ENCODE data around the gene NETO2. TPM values are rescaled to one million over a fixed set of nuclear protein-coding genes. Genes with fewer than 3 reads are reported as not detected.
A peak's percentile ranks its signal among the peaks of the same experiment; 100 is the strongest.
"Not testable (repeated sequence)": the region's sequence is repeated elsewhere in the genome, so short reads cannot be mapped to it uniquely, and the experiment has no call there.

Gene NETO2
- total RNA-seq, 2 experiments from 2014 or later = 6.8 to 8.3 TPM

DNA sequence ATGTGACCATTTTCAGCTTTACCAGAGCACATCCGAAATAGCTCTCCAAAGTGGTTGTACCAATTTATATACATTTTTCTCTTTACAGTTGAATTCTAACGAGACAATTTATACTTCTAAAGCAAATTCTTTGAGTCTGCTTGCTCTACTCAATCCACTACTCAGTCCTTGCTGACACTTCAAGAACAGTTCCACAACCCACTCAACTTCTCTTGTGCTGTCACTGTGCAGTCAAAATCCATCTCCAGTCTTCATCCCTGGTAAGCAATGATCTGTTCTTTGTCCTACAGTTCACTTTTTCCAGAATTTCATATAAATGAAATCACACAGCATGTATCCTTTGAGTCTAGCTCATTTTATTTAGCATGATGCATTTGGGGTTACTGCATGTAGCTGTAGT, 30.6 kb downstream of the NETO2 start:
- no peak overlapping the region for H3K4me3 Mint-ChIP-seq
- no peaks in the 10 kb centered on the region for H3K9me3 Mint-ChIP-seq
- no peaks in the 10 kb centered on the region for H3K36me3 Mint-ChIP-seq (ENCODE audit: low read depth)
- POLR2A ChIA-PET = no interaction called here
- CTCF ChIA-PET = interaction anchor here (1.0 to 1.4 kb wide), 2 partner anchors 15 to 1052 kb away, joined by 3 read pairs; no protein-coding TSS in a partner anchor
- DNase-seq = no peak
- H3K27ac Mint-ChIP-seq = no peak overlapping the region
- H3K4me1 Mint-ChIP-seq = peaks cover 11% of the 10 kb centered on the region
- no peaks in the 10 kb centered on the region for H3K27me3 Mint-ChIP-seq

DNA sequence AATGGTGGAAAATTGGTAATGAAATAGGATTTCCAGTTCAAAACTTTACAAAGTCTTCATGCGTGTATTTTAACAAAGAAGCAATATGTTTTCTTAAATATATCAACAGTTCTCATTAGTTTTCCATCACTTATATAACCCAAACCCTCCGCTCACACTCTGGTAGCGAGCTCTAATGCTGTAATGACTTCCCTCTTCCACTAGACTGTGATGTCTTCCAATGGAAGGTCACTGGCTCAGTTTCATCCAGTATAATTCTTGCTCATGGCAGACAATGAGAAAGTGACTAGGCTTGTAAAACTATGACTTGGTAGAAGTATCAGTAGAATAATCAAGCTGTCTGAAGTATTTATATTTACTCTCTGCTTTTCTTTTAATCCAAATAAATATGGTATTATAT, 32.8 kb downstream of the NETO2 start:
- H3K4me3 Mint-ChIP-seq = no peak overlapping the region
- H3K27ac Mint-ChIP-seq = no peak overlapping the region
- POLR2A ChIA-PET = no interaction called here
- H3K4me1 Mint-ChIP-seq = peaks cover 11% of the 10 kb centered on the region
- H3K36me3 Mint-ChIP-seq (ENCODE audit: low read depth) = no peaks in the 10 kb centered on the region
- no peaks in the 10 kb centered on the region for H3K9me3 Mint-ChIP-seq
- CTCF ChIA-PET = interaction anchor here (1.2 kb wide), 1 partner anchor 21 kb away, joined by 3 read pairs; no protein-coding TSS in a partner anchor
- H3K27me3 Mint-ChIP-seq = no peaks in the 10 kb centered on the region
- no peak for DNase-seq

DNA sequence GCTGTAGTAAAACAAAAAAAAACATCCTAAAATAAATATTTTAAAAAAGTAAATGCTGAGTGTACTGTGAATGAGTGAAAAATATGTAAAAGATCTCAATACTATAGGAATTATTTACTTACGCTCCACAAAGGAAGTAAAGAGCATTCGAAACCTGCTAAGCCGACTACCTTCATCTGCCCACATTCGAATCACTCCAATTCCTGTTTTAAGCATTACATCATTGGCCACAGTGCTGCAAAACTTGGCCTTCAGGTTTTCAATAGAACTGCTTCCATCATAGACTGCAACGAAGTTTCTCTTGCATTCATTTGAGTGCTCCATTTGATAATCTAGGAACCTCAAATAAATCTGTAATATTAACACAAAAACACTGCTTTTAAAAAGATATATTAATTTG, 34.4 kb downstream of the NETO2 start:
- H3K27ac Mint-ChIP-seq = no peak overlapping the region
- H3K36me3 Mint-ChIP-seq (ENCODE audit: low read depth) = no peaks in the 10 kb centered on the region
- H3K4me1 Mint-ChIP-seq = peaks cover 5% of the 10 kb centered on the region
- no peak overlapping the region for H3K4me3 Mint-ChIP-seq
- CTCF ChIA-PET = no interaction called here
- POLR2A ChIA-PET = no interaction called here
- no peak for DNase-seq
- H3K9me3 Mint-ChIP-seq = no peaks in the 10 kb centered on the region
- H3K27me3 Mint-ChIP-seq = no peaks in the 10 kb centered on the region

DNA sequence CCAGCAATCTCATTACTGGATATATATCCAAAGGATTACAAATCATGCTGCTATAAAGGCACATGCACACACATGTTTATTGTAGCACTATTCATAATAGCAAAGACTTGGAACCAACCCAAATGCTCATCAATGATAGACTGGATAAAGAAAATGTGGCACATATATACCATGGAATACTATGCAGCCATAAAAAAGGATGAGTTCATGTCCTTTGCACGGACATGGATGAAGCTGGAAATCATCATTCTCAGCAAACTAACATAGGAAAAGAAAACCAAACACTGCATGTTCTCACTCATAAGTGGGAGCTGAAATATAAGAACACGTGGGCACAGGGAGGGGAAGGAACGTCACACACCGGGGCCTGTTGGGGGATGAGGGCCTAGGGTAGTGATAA, 40.8 kb downstream of the NETO2 start:
- H3K27me3 Mint-ChIP-seq; H3K4me1 Mint-ChIP-seq; CTCF ChIA-PET; H3K36me3 Mint-ChIP-seq (ENCODE audit: low read depth); H3K4me3 Mint-ChIP-seq; DNase-seq; H3K27ac Mint-ChIP-seq; H3K9me3 Mint-ChIP-seq; POLR2A ChIA-PET: not testable (repeated sequence)

DNA sequence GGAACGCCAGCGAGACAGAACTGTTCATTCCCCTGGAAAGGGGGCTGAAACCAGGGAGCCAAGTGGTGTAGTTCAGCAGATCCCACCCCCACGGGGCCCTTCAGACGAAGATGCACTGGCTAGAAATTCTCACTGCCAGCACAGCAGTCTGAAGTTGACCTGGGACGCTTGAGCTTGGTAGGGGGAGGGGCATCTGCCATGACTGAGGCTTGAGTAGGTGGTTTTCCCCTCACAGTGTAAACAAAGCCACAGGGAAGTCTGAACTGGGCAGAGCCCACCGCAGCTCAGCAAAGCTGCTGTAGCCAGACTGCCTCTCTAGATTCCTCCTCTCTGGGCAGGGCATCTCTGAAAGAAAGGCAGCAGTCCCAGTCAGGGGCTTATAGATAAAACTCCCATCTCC, 46.6 kb downstream of the NETO2 start:
- DNase-seq, CTCF ChIA-PET, H3K9me3 Mint-ChIP-seq, H3K4me1 Mint-ChIP-seq, H3K27ac Mint-ChIP-seq, POLR2A ChIA-PET, H3K4me3 Mint-ChIP-seq, H3K27me3 Mint-ChIP-seq: not testable (repeated sequence)
- peaks cover 21% of the 10 kb centered on the region for H3K36me3 Mint-ChIP-seq (ENCODE audit: low read depth)

DNA sequence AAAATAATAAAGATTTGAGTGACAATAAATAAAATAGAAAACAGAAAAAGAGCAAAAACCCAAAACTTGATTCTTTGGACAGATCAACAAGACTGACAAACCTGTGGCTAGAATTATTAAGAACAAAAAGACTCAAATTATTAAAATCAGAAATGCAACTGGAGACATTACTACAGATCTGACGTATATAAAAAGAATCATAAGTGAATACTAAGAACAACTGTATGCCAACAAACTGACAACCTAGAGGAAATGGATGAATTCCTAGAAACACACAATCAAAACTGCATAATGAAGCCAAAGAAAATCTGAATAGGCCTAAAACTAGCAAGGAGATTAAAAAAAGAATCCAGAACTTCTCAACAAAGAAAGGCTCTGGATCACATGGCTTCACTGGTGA, 47.4 kb downstream of the NETO2 start:
- H3K9me3 Mint-ChIP-seq = peaks cover 4% of the 10 kb centered on the region
- H3K4me1 Mint-ChIP-seq = peaks cover 6% of the 10 kb centered on the region
- ChIA-PET CTCF (no interaction called here), POLR2A (no interaction called here)
- DNase-seq = no peak
- H3K27me3 Mint-ChIP-seq = no peaks in the 10 kb centered on the region
- peaks cover 19% of the 10 kb centered on the region for H3K36me3 Mint-ChIP-seq (ENCODE audit: low read depth)
- H3K27ac Mint-ChIP-seq = no peak overlapping the region
- H3K4me3 Mint-ChIP-seq = no peak overlapping the region

DNA sequence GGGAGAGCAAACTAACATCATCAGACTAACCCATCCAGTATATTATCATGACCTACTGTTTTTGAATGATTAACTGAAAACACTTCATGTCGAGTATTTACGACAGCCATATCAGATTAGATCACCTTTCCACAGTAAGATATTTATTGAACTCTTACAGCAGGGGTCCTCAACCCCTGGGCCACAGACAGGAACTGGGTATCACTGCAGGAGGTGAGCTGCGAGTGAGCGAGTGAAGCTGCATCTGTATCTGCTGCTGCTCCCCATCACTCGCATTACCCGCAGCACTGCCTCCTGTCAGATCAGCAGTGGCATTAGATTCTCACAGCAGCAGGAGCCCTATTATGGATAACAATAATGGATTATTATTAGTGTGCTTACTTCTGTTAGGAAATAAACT, 59.5 kb downstream of the NETO2 start:
- H3K4me3 Mint-ChIP-seq = no peak overlapping the region
- no peaks in the 10 kb centered on the region for H3K27me3 Mint-ChIP-seq
- H3K4me1 Mint-ChIP-seq = no peaks in the 10 kb centered on the region
- H3K36me3 Mint-ChIP-seq (ENCODE audit: low read depth) = no peaks in the 10 kb centered on the region
- H3K27ac Mint-ChIP-seq = no peak overlapping the region
- ChIA-PET CTCF (interaction anchor here (1.2 kb wide), 1 partner anchor 9 kb away, joined by 3 read pairs; no protein-coding TSS in a partner anchor), POLR2A (no interaction called here)
- no peaks in the 10 kb centered on the region for H3K9me3 Mint-ChIP-seq
- no peak for DNase-seq

DNA sequence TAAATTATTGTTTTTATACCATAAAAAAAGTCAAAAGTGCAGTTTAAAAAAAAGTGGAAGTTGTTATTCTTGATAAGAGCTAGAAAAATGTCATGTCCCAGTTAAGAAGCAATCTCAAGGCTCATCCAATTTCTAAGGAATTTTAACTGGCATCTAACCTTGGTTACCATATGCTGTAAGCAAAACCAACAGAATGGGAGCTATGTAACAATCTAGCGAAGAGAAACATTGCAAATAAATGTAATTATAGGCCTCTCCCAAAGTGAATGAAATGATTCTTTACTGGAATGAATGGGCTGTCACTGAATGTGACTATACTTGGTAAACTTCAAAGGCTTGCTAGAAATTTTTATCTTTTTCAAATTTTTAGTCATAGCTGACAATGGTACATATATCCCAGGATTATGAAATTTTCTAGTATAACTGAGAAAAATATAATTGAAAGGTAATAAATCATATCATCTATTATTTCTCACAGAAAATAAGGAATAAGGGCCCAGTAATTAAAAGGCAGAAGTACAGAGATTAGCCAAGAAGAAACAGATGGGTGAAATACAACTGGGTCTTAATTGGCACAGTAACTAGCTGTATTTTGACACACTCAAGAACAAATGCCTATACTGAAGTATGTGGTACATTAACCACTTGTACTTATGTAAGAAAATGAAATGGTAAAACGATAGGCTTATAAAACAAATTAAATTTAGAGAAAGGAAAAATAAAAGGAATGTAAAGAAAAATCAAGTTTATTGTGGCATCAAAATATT, 61.5 kb downstream of the NETO2 start:
- Mint-ChIP-seq H3K27ac (no peak overlapping the region), H3K4me1 (no peaks in the 10 kb centered on the region), H3K4me3 (no peak overlapping the region), H3K9me3 (no peaks in the 10 kb centered on the region), H3K36me3 (ENCODE audit: low read depth) (no peaks in the 10 kb centered on the region), H3K27me3 (no peaks in the 10 kb centered on the region)
- ChIA-PET POLR2A (interaction anchor here (0.7 kb wide), 1 partner anchor 1547 kb away, joined by 4 read pairs; no protein-coding TSS in a partner anchor), CTCF (no interaction called here)
- no peak for DNase-seq

DNA sequence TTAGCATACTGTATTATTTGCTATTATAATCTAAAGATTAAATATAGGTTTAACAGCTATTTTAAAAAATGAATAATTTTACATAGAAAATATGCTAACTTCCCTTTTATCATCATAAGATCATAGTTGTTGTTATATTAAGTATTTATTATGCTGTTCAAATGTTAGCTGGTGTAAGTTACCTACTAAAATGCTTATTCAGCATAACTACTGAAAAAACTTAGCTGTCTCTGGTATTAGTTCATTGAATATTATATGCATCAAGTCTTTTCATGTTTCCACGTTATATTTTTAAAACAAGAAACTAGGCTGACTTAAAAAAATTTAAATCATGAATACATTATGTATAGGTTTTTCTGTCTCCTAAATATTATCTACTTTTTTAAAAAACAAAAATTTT, 62.6 kb downstream of the NETO2 start:
- Mint-ChIP-seq H3K4me1 (no peaks in the 10 kb centered on the region), H3K9me3 (no peaks in the 10 kb centered on the region), H3K27me3 (no peaks in the 10 kb centered on the region), H3K4me3 (no peak overlapping the region), H3K36me3 (ENCODE audit: low read depth) (no peaks in the 10 kb centered on the region), H3K27ac (no peak overlapping the region)
- DNase-seq = no peak
- POLR2A ChIA-PET = no interaction called here
- CTCF ChIA-PET = no interaction called here

DNA sequence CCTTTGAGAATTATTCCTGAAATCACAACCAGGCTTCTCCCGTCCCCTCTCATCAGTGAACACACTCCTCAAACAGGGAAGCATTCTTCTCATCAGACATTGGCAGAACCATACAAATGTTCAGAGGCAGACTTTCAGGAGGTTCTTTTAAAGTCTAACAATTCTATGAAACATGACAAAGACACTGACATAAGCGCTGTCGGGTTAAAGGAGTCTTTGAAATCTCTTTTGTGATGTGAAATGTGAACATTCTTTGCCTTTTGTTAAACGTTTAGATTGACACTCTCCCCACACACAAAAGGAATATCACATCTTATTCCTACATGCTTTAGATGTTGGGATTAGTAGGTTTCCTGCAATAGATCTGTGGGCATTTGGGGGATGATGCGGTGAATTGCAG, 63.9 kb downstream of the NETO2 start:
- ChIA-PET POLR2A (no interaction called here), CTCF (no interaction called here)
- Mint-ChIP-seq H3K36me3 (ENCODE audit: low read depth) (no peaks in the 10 kb centered on the region), H3K4me3 (no peak overlapping the region), H3K27me3 (no peaks in the 10 kb centered on the region), H3K9me3 (no peaks in the 10 kb centered on the region), H3K27ac (no peak overlapping the region), H3K4me1 (no peaks in the 10 kb centered on the region)
- DNase-seq = no peak

DNA sequence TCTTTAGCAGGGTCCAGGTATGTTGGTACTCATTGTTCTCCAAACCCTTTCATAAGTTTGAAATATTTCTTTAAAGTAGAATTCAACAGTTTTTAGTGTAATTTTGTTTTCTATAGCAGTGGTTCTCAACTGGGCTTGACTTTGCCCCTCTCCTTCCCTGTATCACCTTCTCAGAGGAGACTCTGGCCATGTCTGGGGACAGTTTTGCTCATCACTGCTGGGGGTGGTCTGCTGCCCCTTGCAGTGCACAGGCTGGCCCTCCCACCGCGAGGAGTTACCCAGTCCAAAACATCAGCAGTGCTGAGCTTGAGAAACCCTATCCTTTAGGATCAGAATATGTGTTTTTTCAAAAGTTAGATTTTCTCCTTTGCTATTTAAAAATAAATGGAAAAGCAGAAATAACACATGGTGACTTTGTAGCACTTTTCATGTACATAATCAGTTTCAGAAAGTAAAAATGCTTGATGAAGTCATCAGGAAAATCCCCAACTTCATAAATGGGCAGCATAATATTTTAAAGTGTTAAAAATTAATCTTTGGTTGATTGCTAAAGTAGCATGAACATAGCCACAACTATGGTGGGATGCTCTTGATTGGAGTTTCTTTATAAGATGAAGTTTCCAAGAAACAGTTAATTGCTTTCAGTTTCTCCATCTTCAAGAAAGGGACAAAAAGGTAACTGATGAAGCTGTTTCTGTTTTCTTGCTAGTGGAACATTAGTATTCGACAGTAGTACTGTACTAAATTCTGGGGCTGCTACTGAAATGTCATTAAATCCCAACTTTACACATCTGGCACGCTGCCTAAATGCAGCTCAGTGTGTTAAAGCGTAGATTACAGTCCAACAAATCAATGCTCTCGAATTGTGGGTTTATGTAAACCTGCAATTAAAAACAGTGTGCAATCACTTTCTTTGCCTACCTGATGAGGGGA, 70.3 kb downstream of the NETO2 start:
- Mint-ChIP-seq H3K4me1 (peaks cover 15% of the 10 kb centered on the region), H3K4me3 (no peak overlapping the region), H3K36me3 (ENCODE audit: low read depth) (peaks cover 2% of the 10 kb centered on the region), H3K27ac (no peak overlapping the region), H3K9me3 (peaks cover 2% of the 10 kb centered on the region), H3K27me3 (peaks cover 2% of the 10 kb centered on the region)
- POLR2A ChIA-PET = no interaction called here
- no peak for DNase-seq
- CTCF ChIA-PET = no interaction called here

DNA sequence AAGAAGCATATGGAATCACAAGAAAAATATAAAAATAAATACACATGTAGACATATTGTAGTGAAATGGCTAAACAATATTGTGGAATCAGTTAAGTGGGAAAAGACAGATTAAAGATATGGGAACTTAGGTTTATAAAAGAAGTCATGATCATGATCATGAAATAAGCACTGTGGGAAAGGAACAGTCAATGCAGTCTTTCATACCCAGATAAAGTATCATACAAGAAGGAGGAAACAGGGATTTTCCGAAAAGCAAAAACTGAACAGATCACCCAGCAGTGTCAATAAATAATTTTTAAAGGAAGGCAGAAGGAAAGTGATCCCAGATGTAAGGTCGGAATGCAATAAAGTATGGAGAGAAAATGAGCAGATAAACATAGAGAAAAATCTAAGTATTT, 71.6 kb downstream of the NETO2 start:
- ChIA-PET CTCF (interaction anchor here (1.8 kb wide), 1 partner anchor 34 kb away, joined by 5 read pairs; no protein-coding TSS in a partner anchor), POLR2A (no interaction called here)
- DNase-seq = no peak
- H3K27ac Mint-ChIP-seq = no peak overlapping the region
- peaks cover 2% of the 10 kb centered on the region for H3K27me3 Mint-ChIP-seq
- H3K36me3 Mint-ChIP-seq (ENCODE audit: low read depth) = peaks cover 2% of the 10 kb centered on the region
- peaks cover 18% of the 10 kb centered on the region for H3K4me1 Mint-ChIP-seq
- peaks cover 2% of the 10 kb centered on the region for H3K9me3 Mint-ChIP-seq
- no peak overlapping the region for H3K4me3 Mint-ChIP-seq

DNA sequence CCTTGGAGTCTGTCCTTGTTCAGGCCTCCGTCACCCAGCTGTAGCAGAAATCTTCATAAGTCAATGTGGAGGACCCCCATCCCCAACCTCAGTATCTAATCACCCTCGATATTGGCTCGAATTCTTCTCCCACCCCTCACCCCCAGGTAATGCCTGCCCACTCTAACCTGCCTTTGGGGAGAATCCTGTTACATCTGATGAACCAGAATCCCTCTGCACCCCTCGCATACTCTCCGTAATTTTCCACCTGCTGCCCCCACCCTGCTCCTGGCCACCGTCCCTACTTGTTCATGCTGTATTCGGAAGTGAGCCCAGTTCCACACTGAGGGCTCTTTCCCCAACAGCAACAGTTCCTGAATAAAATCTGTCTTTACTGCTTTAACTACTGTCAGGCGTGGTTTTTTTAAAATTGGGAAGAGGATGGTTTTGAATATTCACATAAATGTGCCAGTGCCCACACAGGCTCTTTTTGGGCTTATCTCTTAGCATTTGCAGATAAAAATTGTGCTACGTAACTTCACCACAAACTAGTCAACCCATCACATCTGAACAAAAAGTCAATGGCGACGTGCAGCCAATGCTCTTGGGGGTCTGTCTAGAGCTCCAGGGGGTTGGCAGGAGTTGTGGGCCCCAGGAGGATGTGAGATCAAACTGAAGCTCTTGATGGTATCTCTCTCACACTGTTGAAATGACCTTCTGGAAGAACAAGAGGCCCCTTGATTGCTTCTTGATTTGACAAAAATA, 73.7 kb downstream of the NETO2 start:
- Mint-ChIP-seq H3K27ac (peak overlapping the region; percentile 91), H3K9me3 (peaks cover 2% of the 10 kb centered on the region), H3K27me3 (peaks cover 2% of the 10 kb centered on the region), H3K4me3 (no peak overlapping the region), H3K4me1 (peaks cover 18% of the 10 kb centered on the region), H3K36me3 (ENCODE audit: low read depth) (peaks cover 2% of the 10 kb centered on the region)
- ChIA-PET CTCF (no interaction called here), POLR2A (no interaction called here)
- DNase-seq = no peak
